Thyroid gland (tissue), 4 donors: ENCODE measurements around the gene FAM171A1.

Experiments
- CTCF ChIP-seq, 6 experiments: fragments of 200-600 bp in 3 of 6; fragments of 450-650 bp in 3 of 6; sonication (generic) in 3 of 6; IDR thresholded peaks; one replicate each; pipeline ENCODE4 v1.5.1; 2016 to 2019; ENCODE audit warnings: antibody characterized with exemption in 6 of 6, mild to moderate bottlenecking in 2 of 6, inconsistent platforms in 1 of 6, moderate library complexity in 1 of 6
- POLR2A ChIP-seq, 2 donors: fragments of 450-650 bp; IDR thresholded peaks; one replicate each; pipeline ENCODE4 v1.6.1; 2017; ENCODE audit warnings: antibody characterized with exemption in 2 of 2, mild to moderate bottlenecking in 2 of 2, moderate library complexity in 1 of 2

- TF ChIP-seq CTCF (IDR thresholded peaks at IDR 0.05) (no peak), POLR2A (IDR thresholded peaks at IDR 0.05) (no peak)
Observed at GRCh38 chr10:15365692-15366091, 5.4 kb downstream of the FAM171A1 start.
